GM20000 (cell line): ENCODE results near the gene MGA.

ENCODE experiments used
- DNase-seq: peaks from one replicate; pipeline ENCODE4 v3.0.0; 2012; ENCODE audit warnings: low spot score
- CTCF ChIP-seq: IDR thresholded peaks from 2 replicates; pipeline ENCODE4 v1.5.1; 2012; ENCODE audit warnings: mild to moderate bottlenecking, control low read depth; ENCODE audit errors: extremely low read depth, missing control alignments

Gene MGA

GRCh38 chr15:41658689-41659088 is 1.5 kb upstream of the MGA start:
- TF ChIP-seq CTCF, result no peak
- DNase-seq, result no peak

- no peak for DNase-seq
- no peak for TF ChIP-seq CTCF
Observed at GRCh38 chr15:41659190-41659589, 1.0 kb upstream of the MGA start.

GRCh38 chr15:41659855-41660234 is 360 bp upstream of the MGA start:
- TF ChIP-seq CTCF, result no peak
- DNase-seq, result no peak

- TF ChIP-seq CTCF, result no peak
- peak; percentile 27 for DNase-seq
Observed at GRCh38 chr15:41661078-41661517, 893 bp downstream of the MGA start.

- DNase-seq, result peak; percentile 68
- TF ChIP-seq CTCF, result no peak
Observed at GRCh38 chr15:41661518-41662225, 1.5 kb downstream of the MGA start.

- no peak for DNase-seq
- TF ChIP-seq CTCF, result no peak
Observed at GRCh38 chr15:41666353-41666920, 6.2 kb downstream of the MGA start.

GRCh38 chr15:41669701-41670100 is 9.5 kb downstream of the MGA start:
- no peak for TF ChIP-seq CTCF

More at GRCh38 chr15:41669701-41670100, 9.5 kb downstream of the MGA start:
- no peak for DNase-seq
